ENCODE results near the gene PSME3. TPM values are rescaled to one million over a fixed set of nuclear protein-coding genes. Genes with fewer than 3 reads are reported as not detected.
A peak's percentile ranks its signal among the peaks of the same experiment; 100 is the strongest.

Gene PSME3
- total and polyA plus RNA-seq, 2 of the 13 experiments (the other 11 are each of a cell fraction or from before 2014, with no cell fraction given), result 66.3 to 135 TPM

- TF ChIP-seq ZNF407 (CRISPR knock-in tag; IDR thresholded peaks at IDR 0.05; ENCODE audit: not compliant biosample characterization) (no peak), PTBP1 (IDR thresholded peaks at IDR 0.05; ENCODE audit: low read depth, low read length, poor library complexity, severe bottlenecking) (no peak), GPN1 (CRISPR knock-in tag; IDR thresholded peaks at IDR 0.05; ENCODE audit: borderline replicate concordance) (no peak), ZNF224 (CRISPR knock-in tag; IDR thresholded peaks at IDR 0.05) (no peak), CHD4 (IDR thresholded peaks at IDR 0.05; ENCODE audit: borderline replicate concordance, low read length) (no peak), POGZ (CRISPR knock-in tag; IDR thresholded peaks at IDR 0.05) (no peak), RARA (CRISPR knock-in tag; IDR thresholded peaks at IDR 0.05) (peak; percentile 47; the same call in 1 of the 2 replicates), PCBP1 (IDR thresholded peaks at IDR 0.05; ENCODE audit: borderline replicate concordance, low read depth, low read length) (no peak), SOX13 (IDR thresholded peaks at IDR 0.05) (no peak), SOX13 (CRISPR knock-in tag; conservative IDR thresholded peaks at IDR 0.05 in 1 of 2, IDR thresholded peaks at IDR 0.05 in 1 of 2) (peak in 1 of 2 experiments; percentile 50; a peak in 1 of 4 replicates), DNMT3B (CRISPR knock-in tag; conservative IDR thresholded peaks at IDR 0.05) (no peak), GATAD1 (CRISPR knock-in tag; IDR thresholded peaks at IDR 0.05) (no peak), ZNF549 (CRISPR knock-in tag; IDR thresholded peaks at IDR 0.05) (no peak), ZNF329 (CRISPR knock-in tag; IDR thresholded peaks at IDR 0.05; ENCODE audit: low read depth) (no peak), SIN3B (IDR thresholded peaks at IDR 0.05; ENCODE audit: low read length) (no peak), ZFP37 (CRISPR knock-in tag; IDR thresholded peaks at IDR 0.05; ENCODE audit: borderline replicate concordance) (no peak), ZNF280B (CRISPR knock-in tag; IDR thresholded peaks at IDR 0.05; ENCODE audit: borderline replicate concordance) (no peak), SRY (CRISPR knock-in tag; IDR thresholded peaks at IDR 0.05) (no peak), ZNF644 (CRISPR knock-in tag; IDR thresholded peaks at IDR 0.05; ENCODE audit: low read depth) (no peak), BRD4 (CRISPR knock-in tag; IDR thresholded peaks at IDR 0.05) (no peak), DR1 (CRISPR knock-in tag; IDR thresholded peaks at IDR 0.05) (no peak), ZNF451 (CRISPR knock-in tag; IDR thresholded peaks at IDR 0.05) (no peak), HIVEP1 (CRISPR knock-in tag; IDR thresholded peaks at IDR 0.05) (no peak)
Observed at GRCh38 chr17:42891539-42892152, 58.4 kb downstream of the PSME3 start (continued).

Measured in HepG2 (cell line).